CD4-positive, alpha-beta T cell treated with Interferon alpha-2 for 1 hour (primary cell): ENCODE measurements around the gene MALT1.

Source experiments
- DNase-seq, 2 donors: peaks; one replicate each; pipeline ENCODE4 v3.0.0-alpha.2; 2020 to 2022

The MALT1 gene

GRCh38 chr18:58694221-58694620 is 23.0 kb downstream of the MALT1 start:
- no peak for DNase-seq

- DNase-seq: no peak
These were observed 23.6 kb downstream of the MALT1 start for GRCh38 chr18:58694720-58695468.

GRCh38 chr18:58695772-58696171 is 24.5 kb downstream of the MALT1 start:
- no peak for DNase-seq

- DNase-seq: peak in 1 of 2 donors; percentile 54
These were observed 25.9 kb downstream of the MALT1 start for GRCh38 chr18:58697146-58697545.

GRCh38 chr18:58698701-58699193 is 27.5 kb downstream of the MALT1 start:
- no peak for DNase-seq

- no peak for DNase-seq
These were observed 28.3 kb downstream of the MALT1 start for GRCh38 chr18:58699551-58699950.

- no peak for DNase-seq
These were observed 28.9 kb downstream of the MALT1 start for GRCh38 chr18:58700209-58700608.

- no peak for DNase-seq
These were observed 41.7 kb downstream of the MALT1 start for GRCh38 chr18:58712930-58713329.

GRCh38 chr18:58714259-58714658 is 43.0 kb downstream of the MALT1 start:
- peak in 1 of 2 donors; percentile 40 for DNase-seq

GRCh38 chr18:58714821-58715220 is 43.6 kb downstream of the MALT1 start:
- no peak for DNase-seq

GRCh38 chr18:58715540-58715939 is 44.3 kb downstream of the MALT1 start:
- DNase-seq: no peak

GRCh38 chr18:58716060-58716756 is 44.9 kb downstream of the MALT1 start:
- peak in 1 of 2 donors; percentile 52 for DNase-seq

GRCh38 chr18:58721566-58722239 is 50.4 kb downstream of the MALT1 start:
- DNase-seq: peak in 1 of 2 donors; percentile 3

- no peak for DNase-seq
These were observed 52.7 kb downstream of the MALT1 start for GRCh38 chr18:58723810-58724602.

GRCh38 chr18:58726671-58727070 is 55.4 kb downstream of the MALT1 start:
- no peak for DNase-seq

- DNase-seq: no peak
These were observed 56.7 kb downstream of the MALT1 start for GRCh38 chr18:58727776-58728500.

GRCh38 chr18:58728719-58729118 is 57.5 kb downstream of the MALT1 start:
- DNase-seq: no peak

- no peak for DNase-seq
These were observed 59.4 kb downstream of the MALT1 start for GRCh38 chr18:58730618-58731017.

- no peak for DNase-seq
These were observed 61.2 kb downstream of the MALT1 start for GRCh38 chr18:58732471-58732870.

- DNase-seq: no peak
These were observed 62.6 kb downstream of the MALT1 start for GRCh38 chr18:58733866-58734265.

- DNase-seq: no peak
These were observed 67.1 kb downstream of the MALT1 start for GRCh38 chr18:58738322-58738721.

GRCh38 chr18:58745914-58746313 is 74.6 kb downstream of the MALT1 start:
- no peak for DNase-seq
